NCI-H1930 (cell line): ENCODE data around the gene HOXB8.
A peak's percentile ranks its signal among the peaks of the same experiment; 100 is the strongest.

Experiments
- DNase-seq, 2 experiments: peaks; one replicate each; lab custom pipeline; 2025; lab: John Stamatoyannopoulos, UW

Gene HOXB8

DNA sequence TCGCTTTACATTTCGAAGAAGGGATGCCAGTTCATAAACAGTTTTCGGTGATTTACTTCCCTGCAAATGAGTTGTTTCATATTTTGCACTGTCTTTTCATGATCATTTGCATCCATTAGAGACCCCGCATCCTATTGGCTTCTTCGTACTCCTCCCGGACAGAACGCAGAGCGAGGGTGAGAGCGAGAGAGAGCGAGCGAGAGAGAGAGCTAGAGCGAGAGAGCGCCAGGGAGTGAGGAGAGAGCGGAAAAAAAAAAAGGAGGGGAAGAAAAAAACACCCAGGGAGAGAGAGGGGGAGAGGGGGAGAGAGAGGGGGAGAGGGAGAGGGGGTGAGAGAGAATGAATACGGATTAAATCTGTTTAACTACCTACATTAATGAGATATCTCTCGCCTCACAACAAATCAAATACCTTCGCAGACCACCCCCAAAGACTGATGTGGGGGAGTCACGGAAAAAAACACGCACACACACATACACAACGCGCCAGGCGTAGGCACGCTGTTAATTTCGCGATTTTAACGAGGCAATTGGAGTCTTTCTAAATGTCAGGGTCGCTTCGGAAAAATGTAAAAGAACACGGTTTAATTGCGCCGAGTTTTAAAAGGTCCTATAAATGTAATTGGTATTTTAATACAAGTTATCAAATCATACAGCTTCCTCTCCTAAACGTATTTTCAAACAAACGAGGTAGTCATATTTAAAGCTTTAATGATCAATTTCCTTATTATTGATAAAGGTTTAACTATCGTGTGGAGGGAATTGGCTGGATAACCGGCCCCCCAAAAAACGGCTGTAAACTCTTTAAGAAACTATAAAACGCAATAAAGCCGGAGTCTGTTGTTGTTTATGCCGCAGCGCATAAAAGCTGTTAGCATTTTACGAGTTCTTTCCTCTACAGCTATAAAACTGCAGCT is at the start of gene HOXB8:
Gene HOXB8, minus strand, starts transcription at position 246 of the 916 bp plus-strand sequence. CDS start 588 bp downstream, outside the sequence.
- no peak for DNase-seq

DNA sequence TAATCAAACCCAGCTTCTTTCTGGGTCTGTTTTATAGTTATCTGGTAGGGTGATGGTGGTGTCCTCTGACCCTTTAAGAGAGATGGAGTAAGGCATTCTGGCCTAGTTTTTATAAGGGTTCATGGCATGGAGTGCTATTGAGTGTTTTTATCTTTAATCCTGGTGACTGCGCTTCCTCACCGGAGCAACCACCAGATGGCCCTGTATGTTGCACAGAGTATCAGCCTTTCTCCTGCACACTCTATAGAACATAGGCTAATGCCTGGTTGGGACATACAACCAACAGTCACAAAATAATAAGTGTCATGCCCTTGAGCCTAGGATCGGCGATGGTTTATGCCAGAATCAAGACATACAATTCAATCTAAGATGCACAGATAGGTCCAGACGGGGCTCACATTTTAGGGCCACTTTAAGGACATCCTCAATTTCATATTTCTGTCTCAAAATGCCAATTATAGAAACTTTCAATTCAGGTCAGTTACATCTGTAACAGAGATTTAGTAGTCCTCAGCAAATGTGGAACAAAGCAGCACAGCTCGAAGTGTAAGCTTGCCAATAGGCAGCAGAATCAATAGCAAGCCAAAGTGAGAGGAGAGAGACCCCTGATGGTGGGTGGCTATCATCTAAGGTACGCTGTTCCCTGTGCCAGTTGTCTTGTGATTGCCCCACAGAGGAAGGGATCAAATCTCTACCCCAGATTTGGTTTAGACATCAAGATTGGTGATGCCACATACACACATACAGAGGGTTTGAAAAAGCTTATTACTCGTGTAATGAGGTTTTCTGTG is 48.2 kb upstream of the HOXB8 start:
- no peak for DNase-seq

DNA sequence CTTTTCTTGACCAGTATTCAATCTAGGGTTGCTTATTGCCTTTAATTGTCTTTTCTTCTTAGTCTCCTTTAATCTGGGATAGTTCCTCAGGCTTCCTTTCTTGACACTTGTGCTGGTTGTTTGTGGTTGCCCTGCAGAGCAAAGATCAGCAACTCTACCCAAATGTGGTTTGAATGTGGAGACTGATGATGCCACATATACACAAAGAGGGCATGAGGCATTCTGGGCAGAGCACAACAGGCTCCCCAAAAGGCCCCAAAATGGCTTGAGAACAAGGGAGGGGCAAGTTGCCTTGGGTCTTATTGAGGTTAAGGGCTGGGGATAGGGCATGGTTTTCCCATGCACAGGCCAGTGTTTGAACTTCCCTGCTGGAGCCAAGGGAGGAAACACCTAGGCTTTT is 40.8 kb upstream of the HOXB8 start:
- no peak for DNase-seq

DNA sequence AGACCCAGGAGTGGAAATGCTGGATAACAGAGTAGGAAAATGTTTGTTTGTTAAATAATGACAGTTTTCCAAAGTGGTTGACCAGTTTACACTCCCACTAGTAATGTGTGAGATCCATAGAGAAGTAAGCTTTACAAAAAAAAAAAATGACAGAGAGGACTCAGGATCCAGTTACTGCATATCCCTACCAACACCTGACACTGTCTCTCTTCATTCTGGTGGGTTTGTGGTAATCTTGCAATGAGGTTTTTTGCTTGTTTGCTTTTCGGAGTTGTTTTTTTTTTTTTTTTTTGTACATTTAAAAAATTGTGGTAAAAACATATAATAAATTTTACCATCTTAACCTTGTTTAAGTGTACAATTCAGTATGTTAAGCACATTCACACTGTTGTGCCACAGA is 34.6 kb upstream of the HOXB8 start:
- DNase-seq = no peak

DNA sequence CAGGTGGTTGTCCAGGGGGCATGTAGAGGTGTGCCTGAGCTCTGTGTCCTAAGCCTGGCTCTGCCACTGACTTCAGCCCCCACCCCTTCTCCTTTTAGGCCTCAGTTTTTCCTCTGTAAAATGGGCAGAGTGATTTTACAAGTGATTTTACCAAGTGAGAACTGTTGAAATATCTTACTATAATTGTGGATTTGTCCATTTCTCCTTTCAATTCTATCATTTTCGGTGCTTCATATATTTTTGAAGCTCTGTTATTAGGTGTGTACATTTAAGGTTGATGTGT is 32.8 kb upstream of the HOXB8 start:
- no peak for DNase-seq

DNA sequence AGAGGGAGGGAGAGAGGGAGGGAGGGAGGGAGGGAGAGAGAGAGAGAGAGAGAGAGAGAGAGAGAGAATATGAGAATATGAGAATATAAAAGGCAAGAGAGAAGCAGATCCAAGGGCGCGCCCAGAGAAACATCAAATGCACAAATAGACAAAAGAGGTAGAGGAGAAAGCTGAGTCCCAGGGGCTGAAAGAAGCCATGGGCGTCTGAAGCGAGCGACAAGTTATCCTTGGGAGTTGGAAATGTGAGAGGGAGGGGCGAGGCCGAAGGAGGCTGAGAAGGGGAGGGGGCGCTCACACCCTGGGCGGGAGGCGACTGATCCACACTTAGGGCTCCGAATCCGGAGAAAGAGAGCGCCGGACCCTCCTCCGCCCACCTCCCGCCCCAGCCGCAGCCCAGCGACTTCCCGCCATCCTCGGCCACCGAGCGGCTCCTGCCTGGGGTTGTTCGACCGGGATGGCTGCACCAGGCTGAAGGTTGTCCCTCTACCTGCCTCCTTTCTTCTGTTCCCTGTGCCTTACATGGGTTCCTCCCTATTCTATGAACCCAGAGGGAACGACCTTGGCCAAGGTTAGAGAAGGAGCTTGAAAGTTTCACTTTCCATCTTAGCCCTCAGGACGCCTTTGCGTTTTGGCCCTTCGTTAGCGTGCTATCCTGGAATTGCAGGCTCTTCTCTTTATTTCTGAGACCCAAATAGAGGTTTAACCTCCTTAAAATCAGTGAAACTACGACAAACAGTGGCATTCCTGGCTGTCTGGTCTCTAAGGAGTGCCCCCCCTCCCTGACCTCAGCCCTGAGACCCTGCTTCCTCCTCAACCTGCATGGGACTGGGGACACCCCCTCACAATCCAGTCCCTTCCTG is 32.2 kb upstream of the HOXB8 start:
- peak in 1 of 2 experiments; percentile 18 for DNase-seq

DNA sequence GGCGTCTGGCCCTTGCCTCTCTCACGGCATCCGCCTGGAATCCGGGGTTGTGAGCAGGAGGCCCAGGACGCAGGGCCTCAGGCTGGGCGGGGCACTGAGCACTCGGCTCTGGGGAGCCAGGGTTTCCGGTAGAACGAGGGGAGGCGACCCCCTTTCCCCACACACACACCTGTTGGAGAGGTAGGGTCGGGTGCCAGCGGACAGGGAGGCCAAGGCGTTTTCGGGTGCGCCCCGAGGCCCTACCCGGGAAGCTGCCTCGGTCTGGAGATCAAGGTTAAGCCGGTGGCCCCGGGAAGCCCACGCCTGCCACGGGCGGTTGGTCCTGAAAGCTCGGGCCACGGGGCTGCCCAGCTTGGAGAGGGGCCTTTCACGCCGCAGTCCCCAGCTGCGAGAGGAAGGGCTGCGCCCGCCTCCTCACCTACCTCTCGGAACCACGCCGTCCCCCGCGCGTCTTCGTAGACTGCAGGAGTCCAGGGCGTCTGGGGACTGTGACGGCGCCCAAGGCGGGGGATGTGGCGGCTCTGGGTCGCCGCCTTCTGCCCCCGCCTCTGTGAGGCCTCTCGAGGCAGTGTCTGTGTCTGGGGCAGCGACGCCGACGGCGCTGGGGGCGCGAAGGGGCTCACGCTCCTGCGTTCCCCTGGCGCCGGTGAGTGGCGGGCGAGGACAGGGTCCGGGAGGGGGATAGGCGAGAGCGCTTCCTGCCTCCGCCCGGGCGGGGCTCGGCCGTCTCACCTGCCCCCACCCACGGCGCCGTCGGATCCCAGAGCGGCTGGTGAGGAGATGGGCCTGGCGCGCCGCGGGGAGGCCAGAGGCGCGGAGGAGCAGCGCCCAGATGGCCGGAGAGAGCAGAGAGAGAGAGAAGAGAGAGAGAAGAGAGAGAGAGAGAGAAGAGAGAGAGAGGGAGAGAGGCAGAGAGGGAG is 31.4 kb upstream of the HOXB8 start:
- DNase-seq = peak in 1 of 2 experiments; percentile 40

DNA sequence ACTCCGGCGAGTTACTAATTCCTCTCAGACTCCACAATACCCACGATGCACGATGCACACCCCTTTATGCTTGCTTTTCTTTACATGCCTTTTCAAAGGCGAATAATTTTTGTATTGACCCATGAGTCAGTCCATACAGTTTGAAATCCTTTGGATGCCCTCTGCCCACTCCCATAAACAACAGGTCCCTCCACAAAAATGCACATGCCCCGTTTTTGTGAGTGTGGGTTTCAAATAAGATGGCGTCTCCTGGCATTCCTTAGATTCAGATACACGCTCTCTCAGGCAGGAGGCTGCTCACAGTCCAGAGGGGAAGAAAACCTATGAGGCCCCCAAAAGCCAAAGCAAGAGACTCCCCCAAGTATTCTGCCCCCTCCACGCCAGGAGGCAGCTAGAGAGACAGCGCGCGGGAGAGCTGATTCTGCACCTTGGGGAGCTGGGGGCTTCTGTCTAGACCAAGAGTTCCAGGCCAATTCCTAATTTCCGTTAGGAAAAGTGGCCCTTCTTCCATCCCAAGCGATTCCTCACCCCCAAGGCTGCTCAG is 30.6 kb upstream of the HOXB8 start:
- no peak for DNase-seq

DNA sequence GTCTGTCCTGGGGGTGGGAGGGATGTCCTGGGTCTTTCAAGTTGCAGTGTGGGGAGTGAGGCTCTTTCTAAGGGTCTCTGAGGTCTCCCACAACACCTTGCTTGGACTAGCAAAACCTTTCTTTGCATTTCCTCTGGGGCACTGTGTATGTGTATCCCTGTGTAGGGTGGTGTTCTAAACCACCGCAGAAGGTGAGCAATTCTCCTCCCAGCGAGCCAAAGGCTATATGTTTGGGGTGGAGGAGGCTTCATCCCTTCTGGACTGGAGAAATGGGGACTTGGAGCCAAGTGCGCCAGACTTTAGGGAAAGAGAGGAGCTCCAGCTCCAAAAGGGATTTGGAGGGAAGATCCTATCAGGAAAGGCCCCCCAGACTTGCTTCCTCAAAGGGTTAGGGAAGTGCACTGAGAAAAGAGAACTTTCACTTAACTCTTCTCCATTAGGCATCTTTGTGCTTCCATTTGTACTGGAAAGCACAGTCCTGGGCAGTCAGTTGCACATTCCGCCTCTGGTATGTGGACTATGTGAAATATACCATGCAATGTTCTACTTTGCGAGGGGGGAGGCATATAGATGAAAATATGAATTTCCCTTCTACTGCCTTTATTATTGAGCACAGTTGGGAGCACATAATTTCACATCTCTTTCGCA is 29.9 kb upstream of the HOXB8 start:
- DNase-seq = no peak

DNA sequence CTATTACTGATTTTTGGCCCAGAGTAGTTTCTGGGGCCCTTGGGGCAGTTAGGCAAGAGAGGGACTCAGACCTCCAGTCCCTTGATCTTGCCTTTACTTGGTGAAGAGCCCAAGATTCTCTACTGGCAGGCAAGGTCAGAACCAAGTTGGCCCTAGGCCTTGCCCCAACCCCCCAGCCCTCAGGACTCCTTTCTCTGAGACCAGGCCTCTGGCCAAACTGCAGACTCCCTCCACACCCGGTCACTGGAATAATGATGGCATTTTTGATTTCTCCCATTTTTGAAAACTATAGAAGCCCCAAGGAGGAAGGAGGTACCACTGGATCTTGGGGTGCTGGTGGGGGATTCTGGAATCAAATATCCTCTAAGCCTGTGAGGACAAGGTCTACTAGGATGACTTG is 29.1 kb upstream of the HOXB8 start:
- DNase-seq = no peak

DNA sequence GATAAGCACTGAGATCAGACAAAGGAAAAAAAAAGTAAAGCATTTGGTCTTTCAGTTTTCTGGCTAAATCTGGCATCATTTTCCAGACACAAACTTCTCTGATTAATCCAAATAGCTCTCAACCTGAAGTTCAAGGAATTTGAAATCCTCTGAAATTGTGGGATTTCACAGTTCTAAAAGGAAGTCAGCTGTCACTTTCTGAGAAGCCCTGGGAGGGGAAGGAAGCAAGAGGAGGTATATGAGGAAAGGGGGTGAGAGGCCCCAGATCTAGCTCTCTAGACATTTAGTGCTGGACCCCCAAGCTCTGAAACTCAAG is 28.6 kb upstream of the HOXB8 start:
- DNase-seq = no peak

DNA sequence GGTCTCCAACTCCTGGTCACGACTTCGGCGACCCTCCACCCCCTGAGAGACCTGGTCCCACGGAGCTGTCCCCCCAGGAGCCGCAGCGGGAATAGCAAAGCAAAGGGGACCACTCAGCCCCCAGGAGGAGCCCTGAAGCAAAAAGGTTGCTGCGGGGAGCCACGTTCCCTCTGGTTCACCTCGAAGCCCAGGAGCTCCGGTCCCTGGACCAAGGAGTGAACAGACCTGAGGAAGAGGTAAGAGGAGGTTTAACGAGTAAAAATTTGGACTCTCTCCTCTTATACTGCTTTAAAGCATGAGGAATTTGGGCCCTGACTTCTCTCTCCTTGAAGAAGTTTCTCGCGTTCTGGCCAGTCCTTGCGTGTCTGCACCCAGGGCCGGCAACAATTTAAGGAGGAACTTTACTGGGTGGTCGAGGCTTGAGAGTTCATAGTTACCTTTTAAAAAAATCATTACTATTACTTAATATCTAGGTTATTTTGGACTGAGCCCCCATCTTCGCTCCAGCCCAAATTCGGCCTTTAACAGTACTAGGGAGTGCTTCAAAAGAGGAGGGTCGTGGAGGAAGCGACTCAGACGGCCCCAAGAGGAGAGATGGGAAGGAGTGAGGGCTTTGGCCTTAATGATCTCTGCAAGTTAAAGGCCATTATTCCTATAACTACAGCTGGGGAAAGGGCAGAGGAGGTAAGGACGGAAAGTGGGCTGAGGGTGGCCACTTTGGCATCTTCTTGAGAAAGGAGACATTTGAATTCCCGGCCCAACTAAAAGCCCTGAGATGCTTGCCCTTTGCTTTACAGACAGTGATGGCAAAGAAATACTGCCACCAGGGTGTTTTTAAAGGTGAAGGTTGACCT is 28.0 kb upstream of the HOXB8 start:
- no peak for DNase-seq

DNA sequence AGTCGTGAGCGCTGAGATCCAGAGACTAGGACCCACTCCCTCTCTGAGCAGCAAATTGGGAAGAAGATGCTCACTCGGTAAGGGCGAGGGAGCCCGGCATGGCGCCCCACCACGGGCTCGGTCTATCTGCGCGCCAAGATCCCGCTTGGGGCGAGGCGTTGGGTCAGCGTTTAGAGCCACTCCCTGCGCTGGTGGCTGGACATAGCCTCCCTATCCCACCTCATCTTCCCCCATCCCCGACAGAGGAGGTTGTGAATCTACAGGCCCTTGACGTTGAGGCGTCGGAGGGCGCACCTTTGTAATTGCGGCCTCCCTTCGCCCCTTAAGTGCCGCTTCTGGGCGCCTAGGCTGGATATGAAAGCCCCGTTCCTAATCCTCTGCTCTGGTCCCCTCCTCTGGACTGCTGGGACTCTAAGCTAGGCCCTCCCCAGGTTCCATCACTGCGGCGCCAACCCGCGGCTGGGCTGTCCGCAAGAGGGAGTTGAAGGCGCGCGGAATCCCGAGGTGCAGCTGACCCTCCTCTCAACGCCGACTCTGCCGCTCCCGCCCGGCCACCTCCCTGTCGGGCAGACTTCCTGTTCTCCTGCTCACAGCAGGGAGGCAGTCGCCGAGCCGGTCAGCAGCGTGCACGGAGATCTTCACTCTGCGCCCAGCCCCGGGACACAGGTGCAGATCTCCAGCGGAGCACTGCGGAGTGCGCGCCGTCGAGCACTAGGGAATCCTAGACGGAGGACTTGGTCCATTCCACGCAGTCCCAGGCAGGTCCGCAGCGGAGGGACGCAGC is 27.2 kb upstream of the HOXB8 start:
- DNase-seq = no peak

DNA sequence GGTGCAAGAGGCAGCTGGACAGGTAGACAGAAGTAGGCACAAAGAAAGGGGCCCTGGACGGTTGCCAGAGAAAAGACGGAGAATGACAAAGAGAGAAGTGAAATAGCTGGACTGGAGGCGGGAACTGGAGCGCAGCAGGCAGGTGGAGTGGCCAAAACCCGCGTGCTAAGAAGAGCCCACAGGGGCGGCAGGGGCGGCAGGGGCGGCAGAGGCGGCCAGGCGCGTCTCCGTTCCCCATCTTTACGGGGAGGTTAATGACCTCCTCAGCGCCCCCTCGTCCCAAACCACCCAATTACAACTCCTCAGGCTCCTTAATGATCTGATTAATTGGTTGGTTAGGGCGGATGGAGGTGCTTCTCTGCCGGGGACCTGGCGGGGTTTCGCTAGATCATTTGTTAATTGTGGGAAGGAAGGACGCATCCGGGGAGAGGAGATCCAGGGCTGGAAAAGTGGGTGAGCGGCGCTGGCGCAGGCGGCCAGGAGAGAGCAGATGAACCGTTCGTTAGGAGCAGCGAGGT is 26.5 kb upstream of the HOXB8 start:
- no peak for DNase-seq

DNA sequence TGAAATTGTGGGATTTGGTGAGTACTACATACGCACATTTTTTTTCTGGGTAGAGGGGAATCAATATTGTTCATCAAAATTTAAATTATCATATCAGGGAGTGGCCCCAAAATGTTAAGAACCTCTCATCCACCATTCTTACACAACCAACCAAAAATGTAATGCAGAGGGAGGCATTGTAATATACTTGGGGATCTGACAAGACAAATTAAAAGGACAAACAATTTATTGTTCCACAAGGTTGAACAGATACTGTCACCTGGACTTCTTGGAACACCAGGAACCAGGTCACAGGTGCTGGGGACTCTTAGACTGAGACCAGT is 25.7 kb upstream of the HOXB8 start:
- DNase-seq = no peak

DNA sequence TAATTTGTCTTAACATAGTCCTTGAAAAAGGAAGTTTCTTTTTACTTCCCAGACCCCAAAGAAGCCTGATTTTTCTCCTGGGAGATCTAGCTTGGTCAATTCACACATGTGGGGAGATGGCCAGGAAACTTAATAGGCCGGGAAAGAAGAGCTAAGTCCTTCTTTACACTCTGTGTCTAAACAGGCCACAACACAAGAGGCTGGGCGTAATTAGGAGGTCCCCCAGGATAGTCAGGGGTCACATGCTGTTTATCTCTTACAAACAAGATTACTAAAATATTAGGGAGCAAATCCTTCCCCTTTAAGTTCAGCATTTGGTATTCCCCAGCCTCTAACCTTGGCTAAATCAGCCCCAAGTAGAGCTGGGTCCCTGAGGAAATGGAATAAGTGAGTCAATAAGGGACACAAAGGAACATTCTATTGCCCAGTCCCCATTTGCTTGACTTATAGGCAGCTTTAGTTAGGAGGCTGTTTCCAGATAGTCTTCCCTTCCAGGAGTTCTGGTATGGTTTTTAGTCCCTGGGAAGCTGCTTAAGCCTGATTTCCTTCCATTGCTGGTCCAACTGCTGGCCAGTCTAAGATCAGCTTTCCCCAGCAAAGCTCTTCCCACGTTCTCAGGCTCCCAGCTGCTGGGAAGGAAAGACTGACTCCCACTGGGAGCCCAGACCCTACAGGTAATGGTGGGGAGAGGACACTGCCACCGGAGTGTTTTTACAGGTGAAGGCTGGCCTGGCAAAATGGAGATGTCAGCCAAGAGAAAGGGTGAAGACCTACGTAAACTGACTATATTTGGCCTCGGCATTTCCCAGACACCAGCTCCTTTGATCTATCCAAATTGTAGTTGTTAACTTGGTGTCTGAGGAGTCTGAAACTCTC is 25.1 kb upstream of the HOXB8 start:
- DNase-seq = no peak

DNA sequence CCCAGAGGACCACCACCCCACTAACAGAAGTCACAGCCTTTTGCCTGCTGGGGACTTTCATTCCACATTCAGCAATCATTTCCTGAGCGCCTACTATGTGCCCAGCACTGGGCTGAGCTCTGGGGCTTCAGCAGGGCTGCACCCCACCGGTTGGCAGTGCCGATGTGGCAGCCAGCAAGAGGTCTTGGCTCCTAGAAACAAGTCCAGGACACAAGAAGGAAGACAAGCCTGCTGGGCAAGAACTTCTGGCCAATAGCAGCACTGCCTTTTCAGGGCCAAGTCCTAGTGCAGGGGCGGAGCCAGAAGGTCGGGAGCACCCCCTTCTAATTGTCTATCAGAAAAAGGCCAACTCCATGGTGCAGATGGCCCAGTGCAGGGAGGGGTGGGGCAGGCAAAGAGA is 24.0 kb upstream of the HOXB8 start:
- DNase-seq = no peak
